Effector CD4-positive, alpha-beta T cell (primary cell): ENCODE data around the gene SLC9A4.
"Not testable (repeated sequence)": the region's sequence is repeated elsewhere in the genome, so short reads cannot be mapped to it uniquely, and the experiment has no call there.

Source experiments
- DNase-seq: peaks from one replicate; pipeline ENCODE4 v3.0.0-alpha.2; 2020

SLC9A4 gene

DNA sequence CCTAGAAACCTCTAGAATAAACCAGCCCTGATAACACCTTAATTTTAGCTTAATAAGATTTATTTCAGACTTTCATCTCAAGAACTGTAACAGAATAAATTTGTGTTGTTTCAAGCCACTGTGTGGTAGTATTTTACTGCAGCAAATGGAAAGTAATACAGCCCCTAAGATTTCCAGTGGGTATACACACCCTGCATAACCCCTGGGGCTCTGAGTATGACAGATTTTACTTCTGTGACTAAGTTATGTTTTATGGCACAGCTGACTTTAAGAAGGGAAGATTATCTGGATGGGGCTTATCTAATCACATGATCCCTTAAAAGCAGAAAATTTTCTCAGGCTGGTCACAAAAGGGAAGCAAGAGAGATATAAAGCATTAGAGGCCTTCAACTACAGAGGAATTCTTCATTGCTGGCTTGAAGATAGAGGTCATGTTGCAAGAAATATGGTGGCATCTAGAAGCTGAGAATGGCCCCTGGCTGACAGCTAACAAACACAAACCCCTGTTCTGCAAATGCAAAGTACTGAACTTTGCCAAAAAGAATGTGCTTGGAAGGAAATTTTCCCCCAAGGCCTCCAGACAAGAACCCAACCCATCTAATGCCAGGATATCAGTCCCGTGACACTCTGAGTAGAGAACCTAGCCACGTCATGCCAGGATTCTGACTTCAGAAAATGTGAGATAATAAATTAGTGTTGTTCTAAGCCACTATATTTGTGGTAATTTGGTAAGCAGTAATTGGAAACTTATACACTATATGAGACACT, 78.5 kb downstream of the SLC9A4 start:
- no peak for DNase-seq

DNA sequence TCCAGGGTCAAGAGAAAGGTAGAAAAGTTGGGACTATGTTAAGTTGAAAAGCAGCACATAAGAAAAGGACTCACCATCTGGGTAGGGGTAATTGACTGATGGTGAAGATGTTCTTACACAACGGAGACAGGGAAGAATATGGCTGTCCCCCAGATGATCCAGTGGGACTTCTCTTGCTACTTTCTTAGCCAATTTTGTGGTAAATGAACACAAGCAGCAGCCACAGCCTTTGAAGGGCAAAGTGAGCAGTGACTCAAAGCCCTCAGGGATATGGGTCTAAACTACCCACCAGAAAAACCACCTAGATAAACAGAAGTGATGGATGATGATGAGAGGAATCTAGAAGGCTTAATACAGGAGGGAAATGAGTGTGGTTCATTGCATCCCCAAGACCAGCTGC, 80.6 kb downstream of the SLC9A4 start:
- no peak for DNase-seq

DNA sequence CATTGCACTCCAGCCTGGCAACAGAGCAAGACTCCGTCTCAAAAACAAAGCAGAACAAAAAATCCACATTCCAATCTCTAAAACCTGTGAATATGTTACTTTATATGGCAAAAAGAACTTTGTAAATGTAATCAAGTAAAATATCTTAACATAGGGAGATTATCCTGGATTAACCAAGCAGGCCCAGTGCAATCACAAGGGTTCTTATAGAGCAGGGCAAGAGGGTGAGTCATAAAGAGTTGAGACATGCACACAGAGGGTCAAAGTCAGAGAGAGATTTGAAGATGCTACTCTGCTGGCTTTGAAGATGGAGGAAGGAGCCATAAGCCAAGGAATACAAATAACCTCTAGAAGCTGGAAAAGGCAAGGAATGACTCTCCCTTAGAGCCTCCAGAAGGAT, 85.4 kb downstream of the SLC9A4 start:
- DNase-seq, result no peak

DNA sequence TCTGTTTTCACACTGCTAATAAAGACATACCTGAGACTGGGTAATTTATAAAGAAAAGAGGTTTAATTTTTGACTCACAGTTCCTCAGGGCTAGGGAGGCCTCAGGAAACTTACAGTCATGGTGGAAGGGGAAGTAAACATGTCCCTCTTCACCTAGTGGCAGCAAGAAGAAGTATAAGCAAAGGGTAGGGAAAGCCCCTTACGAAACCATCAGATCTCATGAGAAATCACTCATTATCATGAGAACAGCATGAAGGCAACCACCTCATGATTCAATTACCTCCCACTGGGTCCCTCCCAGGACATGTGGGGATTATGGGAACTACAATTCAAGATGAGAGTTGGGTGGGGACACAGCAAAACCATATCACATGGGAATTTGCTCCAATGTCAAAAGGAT, 89.5 kb downstream of the SLC9A4 start:
- DNase-seq, result not testable (repeated sequence)

DNA sequence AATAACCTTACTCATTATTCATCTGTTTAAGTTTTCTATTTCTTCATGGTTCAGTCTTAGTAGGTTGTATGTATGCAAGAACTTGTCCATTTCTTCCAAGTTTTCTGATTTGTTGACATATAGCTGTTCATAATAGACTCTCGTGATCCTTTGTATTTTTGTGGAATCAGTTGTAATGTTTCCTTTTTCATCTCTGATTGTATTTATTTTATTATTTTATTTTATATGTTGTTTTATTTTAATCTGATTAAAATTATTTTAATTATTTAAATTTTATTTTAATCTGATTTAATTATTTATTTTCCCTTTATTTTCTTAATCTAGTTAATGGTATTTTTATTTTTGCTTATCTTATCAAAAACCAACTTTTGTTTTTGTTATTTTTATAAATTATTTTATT, 102.9 kb downstream of the SLC9A4 start:
- DNase-seq, result no peak

DNA sequence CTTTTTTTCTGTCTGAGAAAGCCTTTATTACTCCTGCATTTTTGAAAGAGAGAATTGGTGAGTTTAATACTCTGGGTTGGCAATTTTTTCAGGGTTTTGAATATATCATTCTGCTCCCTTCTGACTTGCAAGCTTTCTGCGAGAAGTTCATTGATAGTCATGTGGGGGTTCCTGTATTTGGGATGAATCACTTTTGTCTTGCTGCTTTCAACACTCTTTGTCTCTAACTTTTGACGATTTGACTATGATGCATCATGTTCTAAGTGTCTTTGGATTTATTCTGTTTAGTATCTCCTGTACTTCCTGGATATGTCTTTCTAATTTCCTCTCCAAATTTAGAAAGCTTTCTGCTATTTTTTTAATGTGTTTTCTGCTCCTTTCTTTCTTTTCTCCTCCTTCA, 105.3 kb downstream of the SLC9A4 start:
- no peak for DNase-seq

DNA sequence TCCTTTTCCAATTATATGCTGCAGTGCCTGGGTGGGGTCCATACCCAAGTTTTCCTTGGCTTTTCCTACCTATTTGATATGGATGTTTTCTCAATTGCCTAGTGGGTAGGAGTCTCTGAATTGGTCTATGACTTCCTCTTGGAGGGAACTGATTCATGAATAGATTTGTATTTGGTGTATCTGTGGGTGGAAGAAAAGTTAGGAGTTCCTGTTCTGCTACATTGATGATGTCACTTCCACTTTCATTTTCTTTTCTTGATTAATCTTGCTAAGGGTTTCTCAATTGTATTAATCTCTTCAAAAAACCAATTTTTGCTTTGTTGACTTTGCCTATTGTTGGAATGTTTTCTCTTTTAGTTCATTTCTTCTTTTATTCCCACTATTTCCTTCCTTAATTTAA, 108.9 kb downstream of the SLC9A4 start:
- no peak for DNase-seq

DNA sequence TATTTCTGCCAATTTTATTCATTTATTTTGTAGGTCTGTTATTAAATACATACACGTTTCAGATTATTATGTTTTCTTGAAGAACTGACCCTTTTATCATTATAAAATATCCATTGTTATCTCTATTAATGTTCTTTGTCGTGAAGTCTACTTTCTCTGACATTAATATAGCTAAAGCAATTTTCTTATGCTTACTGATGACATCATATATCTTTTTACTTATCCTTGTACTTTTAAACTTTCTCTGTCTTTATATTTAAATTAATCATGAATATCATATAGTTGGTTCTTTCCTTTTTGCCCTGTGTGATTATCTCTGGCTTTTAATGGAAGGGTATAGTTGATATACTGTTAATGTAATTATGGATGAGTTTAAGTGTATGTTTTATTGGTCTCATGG, 109.8 kb downstream of the SLC9A4 start:
- DNase-seq, result no peak
